HepG2 (cell line): ENCODE data around the gene SSBP4. TPM values are rescaled to one million over a fixed set of nuclear protein-coding genes. Genes with fewer than 3 reads are reported as not detected.

ENCODE experiments used
- CEBPG ChIP-seq: IDR thresholded peaks from 2 replicates; pipeline ENCODE4 v1.6.1; 2016
- MED1 ChIP-seq: sonication (generic); formaldehyde crosslinking; IDR thresholded peaks from 2 replicates; pipeline ENCODE4 v1.4.0; 2020; ENCODE audit warnings: missing genetic modification reagents
- MTF1 ChIP-seq: sonication (generic); formaldehyde crosslinking; IDR thresholded peaks from 2 replicates; pipeline ENCODE4 v1.5.0; 2020; ENCODE audit warnings: missing genetic modification reagents
- SOX5 ChIP-seq: IDR thresholded peaks from 2 replicates; pipeline ENCODE4 v1.6.1; 2016; ENCODE audit warnings: borderline replicate concordance
- TBX2 ChIP-seq: sonication (generic); formaldehyde crosslinking; IDR thresholded peaks from 2 replicates; pipeline ENCODE4 v1.5.0; 2020; ENCODE audit warnings: missing genetic modification reagents, mild to moderate bottlenecking, borderline replicate concordance
- THAP11 ChIP-seq: IDR thresholded peaks from 2 replicates; pipeline ENCODE4 v1.6.1; 2016; ENCODE audit warnings: missing biosample characterization, missing genetic modification reagents
- ZNF607 ChIP-seq: sonication (generic); formaldehyde crosslinking; IDR thresholded peaks from 2 replicates; pipeline ENCODE4 v1.5.1; 2020; ENCODE audit warnings: missing genetic modification reagents, mild to moderate bottlenecking, borderline replicate concordance
- ZSCAN22 ChIP-seq: sonication (generic); formaldehyde crosslinking; IDR thresholded peaks from 2 replicates; pipeline ENCODE4 v1.4.0; 2020; ENCODE audit warnings: mild to moderate bottlenecking, missing genetic modification reagents
- polyA plus RNA-seq, 8 experiments: library from polyadenylated mRNA; depleted of rRNA in 3 of 8; stranded (reverse) in 7 of 8; unstranded in 1 of 8; fragments of >200 nt; fragmentation: Illumina TruSeq in 4 of 8; extraction: Trizol in 4 of 8; gene quantifications; 2 replicates each; pipeline versions ENCODE4 v1.2.1 to v1.2.3, GENCODE V29; 2011 to 2016; ENCODE audit warnings: low read depth in 4 of 8, missing spikeins in 1 of 8, mixed read lengths in 1 of 8; ENCODE audit not compliant: insufficient read depth in 1 of 8
- total RNA-seq, 5 experiments: library from RNA; depleted of rRNA; stranded (reverse); fragments of >200 nt; fragmentation: Illumina TruSeq; extraction: Trizol; gene quantifications; 2 replicates each; pipeline ENCODE4 v1.2.3, GENCODE V29; 2016; ENCODE audit warnings: low read depth in 1 of 5
- TF ChIP-seq, protein P1 (sequence below): IDR thresholded peaks from 2 replicates; pipeline ENCODE4 v1.6.1; 2018; ENCODE audit warnings: missing genetic modification reagents, mild to moderate bottlenecking, missing compliant biosample characterization
- TF ChIP-seq, protein P2 (sequence below): sonication (generic); formaldehyde crosslinking; IDR thresholded peaks from 2 replicates; pipeline ENCODE4 v1.5.1; 2020; ENCODE audit warnings: missing genetic modification reagents, mild to moderate bottlenecking, borderline replicate concordance
- TF ChIP-seq, protein P3 (sequence below): sonication (generic); formaldehyde crosslinking; IDR thresholded peaks from 2 replicates; pipeline ENCODE4 v1.4.0; 2020; ENCODE audit warnings: missing genetic modification reagents, mild to moderate bottlenecking, borderline replicate concordance

The SSBP4 gene
- total and polyA plus RNA-seq, 2 of the 13 experiments (the other 11 are each of a cell fraction or from before 2014, with no cell fraction given): 20.8 to 39.5 TPM

DNA sequence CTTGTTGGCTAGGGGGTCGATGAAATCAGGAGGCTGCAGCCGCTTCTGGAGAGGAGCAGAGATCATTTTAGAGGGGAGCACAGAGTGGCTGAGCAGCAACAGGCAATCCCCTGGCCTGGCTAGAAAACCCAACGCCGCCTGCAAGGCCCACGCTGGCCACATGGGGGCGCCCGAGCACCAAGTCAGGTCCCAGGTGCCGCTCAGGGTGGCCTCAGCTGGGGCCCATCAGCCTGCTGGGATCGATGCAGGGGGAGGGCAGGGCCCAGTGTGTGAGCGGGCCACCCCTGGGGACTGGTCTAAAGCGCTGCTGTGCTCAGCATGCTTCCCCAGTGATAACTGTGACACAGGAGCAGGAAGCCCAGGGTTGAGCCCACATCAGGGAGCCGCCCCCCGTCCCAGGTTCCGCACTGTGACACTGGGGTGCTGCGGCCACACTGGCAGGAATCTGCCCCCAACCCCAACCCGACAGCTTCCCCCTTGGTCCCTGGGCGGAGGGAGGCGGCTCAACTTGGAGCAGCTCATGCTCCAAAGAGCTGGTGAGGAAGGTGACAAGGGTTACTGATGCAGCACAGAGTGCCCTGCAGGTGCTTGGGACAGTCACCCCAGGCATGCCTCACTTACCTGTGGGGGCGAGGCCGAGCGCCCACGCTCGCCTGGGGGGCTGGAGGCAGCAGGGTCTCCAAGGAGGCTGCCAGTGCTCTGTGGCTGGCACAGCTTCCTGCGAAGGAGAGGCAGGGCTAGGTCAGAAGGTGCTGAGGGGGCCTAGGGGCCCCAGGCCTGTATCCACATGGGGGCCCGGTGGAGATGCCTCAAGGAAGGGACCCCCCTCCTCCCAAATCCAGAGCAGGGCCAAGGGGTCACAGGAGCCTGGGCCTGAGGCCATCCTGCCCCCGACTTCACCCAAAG lies 32.0 kb downstream of the SSBP4 start (continued):
- no peak for TF ChIP-seq CEBPG (CRISPR knock-in tag)
- TF ChIP-seq, protein P1, sequence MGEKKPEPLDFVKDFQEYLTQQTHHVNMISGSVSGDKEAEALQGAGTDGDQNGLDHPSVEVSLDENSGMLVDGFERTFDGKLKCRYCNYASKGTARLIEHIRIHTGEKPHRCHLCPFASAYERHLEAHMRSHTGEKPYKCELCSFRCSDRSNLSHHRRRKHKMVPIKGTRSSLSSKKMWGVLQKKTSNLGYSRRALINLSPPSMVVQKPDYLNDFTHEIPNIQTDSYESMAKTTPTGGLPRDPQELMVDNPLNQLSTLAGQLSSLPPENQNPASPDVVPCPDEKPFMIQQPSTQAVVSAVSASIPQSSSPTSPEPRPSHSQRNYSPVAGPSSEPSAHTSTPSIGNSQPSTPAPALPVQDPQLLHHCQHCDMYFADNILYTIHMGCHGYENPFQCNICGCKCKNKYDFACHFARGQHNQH (CRISPR knock-in tag): peak; percentile 47; the same call in 1 of the 2 replicates
- TF ChIP-seq ZSCAN22 (CRISPR knock-in tag): no peak
- TF ChIP-seq MTF1 (CRISPR knock-in tag): no peak
- TF ChIP-seq, protein P2, sequence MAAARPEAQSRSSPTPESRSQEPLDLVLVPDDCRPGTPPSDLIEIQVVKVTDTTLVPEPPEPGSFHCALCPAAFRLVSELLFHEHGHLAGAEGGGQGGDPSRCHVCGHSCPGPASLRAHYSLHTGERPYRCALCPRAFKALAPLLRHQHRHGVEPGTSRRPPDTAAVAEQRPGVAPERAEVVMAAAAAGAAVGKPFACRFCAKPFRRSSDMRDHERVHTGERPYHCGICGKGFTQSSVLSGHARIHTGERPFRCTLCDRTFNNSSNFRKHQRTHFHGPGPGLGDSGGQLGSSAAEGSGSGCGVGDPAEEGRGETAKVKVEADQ: no peak
- peak; percentile 32; the same call in 1 of the 2 replicates for TF ChIP-seq MED1 (CRISPR knock-in tag)
- peak; percentile 44; the same call in 1 of the 2 replicates for TF ChIP-seq TBX2 (CRISPR knock-in tag)
- TF ChIP-seq, protein P3, sequence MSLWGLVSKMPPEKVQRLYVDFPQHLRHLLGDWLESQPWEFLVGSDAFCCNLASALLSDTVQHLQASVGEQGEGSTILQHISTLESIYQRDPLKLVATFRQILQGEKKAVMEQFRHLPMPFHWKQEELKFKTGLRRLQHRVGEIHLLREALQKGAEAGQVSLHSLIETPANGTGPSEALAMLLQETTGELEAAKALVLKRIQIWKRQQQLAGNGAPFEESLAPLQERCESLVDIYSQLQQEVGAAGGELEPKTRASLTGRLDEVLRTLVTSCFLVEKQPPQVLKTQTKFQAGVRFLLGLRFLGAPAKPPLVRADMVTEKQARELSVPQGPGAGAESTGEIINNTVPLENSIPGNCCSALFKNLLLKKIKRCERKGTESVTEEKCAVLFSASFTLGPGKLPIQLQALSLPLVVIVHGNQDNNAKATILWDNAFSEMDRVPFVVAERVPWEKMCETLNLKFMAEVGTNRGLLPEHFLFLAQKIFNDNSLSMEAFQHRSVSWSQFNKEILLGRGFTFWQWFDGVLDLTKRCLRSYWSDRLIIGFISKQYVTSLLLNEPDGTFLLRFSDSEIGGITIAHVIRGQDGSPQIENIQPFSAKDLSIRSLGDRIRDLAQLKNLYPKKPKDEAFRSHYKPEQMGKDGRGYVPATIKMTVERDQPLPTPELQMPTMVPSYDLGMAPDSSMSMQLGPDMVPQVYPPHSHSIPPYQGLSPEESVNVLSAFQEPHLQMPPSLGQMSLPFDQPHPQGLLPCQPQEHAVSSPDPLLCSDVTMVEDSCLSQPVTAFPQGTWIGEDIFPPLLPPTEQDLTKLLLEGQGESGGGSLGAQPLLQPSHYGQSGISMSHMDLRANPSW (CRISPR knock-in tag): no peak
- no peak for TF ChIP-seq ZNF607 (CRISPR knock-in tag)
- TF ChIP-seq SOX5: peak; percentile 8; the same call in 1 of the 2 replicates
- peak; percentile 53 for TF ChIP-seq THAP11 (CRISPR knock-in tag)
- TF ChIP-seq, all 625 proteins: peak for 95
